ENCODE measurements around the gene TGFBR3.

TGFBR3 gene

DNA sequence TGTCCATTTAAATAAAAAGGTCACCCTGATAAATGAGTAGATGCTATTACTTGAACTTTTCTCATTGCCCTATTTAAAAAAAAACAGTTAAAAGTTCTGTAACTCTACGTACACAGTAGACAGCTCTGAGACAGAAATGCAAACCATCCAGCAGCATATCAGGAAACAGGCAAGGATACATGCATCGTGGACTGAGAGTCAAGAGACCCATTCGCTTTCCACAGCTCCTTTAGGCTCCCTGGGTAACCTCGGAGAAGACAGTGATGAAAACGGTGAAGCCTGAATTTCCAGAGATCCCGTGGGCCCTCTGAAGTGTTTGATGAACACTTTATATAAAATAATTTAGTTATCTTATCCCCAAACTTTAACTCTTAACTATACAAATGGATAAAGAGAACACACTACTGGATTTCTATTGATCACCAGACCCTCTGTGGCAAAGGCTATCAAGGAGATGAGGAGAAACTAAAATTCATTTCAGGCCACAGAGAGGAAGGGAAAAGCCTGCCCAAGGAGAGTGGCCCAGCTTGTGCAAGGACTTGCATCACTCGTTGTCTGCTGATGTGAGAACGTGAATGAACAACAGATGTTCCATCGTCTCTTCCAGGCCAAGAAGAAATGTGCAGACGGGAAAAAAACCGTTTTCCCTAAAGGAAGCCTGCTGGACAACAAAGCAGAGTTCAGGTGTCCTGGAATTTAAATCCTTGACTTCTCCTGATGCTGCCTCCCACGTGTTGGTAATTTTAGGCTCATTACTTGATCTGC is 131.0 kb downstream of the TGFBR3 start:
- DNase-seq (ENCODE audit: low read depth) = no peak

DNA sequence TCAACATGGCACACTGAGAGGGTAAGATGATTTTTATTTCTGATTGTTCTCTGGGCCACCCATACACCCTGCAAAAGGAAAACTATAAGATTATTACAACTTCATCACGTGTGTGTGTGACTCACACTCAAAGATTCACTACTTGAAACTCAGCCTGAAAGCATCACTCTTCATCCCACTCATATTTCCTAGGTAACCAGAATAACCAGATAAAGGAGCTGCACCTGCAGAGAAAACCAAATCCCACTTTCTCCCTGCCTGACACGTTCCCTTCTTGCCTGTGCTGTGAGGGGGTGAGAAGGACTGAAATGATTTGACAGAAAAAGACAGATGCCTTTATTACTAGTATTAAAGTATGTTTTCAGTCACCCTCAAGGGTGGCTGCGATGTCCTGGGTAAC is 131.6 kb downstream of the TGFBR3 start:
- DNase-seq (ENCODE audit: low read depth) = peak; percentile 27

DNA sequence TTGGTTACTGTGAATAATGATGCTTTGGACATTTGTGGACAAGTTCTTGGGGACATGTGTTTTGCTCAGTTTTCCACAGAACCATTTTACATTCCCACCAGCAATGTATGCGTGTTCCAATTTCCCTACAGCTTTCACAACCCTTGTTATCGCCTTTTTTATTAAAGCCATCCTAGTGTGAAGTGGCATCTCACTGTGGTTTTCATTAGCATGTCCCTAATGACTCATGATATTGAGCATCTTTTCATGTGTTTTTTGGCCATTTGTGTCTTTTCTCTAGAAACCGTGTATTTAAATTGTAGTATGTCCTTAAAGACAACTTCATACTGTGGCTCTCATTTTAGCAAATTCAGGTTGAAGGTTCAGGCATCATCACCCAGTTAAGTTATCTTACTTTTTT is 132.1 kb downstream of the TGFBR3 start:
- DNase-seq (ENCODE audit: low read depth) = no peak

DNA sequence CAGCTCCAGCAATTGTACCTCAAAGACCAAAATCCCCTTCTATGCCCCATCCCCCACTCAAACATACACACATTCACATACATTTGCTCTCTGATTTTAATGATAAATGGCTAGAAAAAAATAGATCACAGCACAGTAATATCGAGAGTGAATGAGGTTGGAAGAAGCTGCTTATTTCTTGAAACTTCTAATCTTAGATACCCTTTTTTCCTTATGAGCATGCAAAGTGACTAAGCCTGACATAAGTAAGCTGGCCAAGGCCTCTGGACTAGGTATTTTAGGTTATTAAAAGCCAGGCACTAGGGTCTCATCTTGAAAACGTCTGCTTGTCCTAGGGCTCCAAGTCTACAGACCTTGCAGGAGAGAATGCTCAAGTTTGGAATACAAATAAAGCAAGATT is 133.6 kb downstream of the TGFBR3 start:
- no peak for DNase-seq (ENCODE audit: low read depth)

DNA sequence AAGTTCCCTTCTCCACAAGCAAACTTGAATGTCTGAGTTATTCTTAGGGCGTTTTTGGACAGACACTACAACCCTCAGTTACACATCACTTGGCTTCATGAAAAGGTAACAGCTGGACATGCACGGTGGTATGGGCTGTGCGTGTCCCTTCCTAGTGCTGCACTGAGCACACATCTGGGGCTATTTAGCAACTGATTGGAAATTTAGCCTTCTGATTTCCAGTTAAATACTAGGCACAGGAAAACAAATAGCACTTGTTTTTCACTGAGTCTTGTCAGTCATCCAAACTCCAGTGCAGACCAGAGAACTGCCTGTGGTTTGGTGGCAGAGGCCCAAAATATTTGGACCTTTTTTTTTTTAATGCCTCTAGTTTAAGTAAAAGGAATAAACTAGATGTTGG is 134.7 kb downstream of the TGFBR3 start:
- DNase-seq (ENCODE audit: low read depth) = no peak

DNA sequence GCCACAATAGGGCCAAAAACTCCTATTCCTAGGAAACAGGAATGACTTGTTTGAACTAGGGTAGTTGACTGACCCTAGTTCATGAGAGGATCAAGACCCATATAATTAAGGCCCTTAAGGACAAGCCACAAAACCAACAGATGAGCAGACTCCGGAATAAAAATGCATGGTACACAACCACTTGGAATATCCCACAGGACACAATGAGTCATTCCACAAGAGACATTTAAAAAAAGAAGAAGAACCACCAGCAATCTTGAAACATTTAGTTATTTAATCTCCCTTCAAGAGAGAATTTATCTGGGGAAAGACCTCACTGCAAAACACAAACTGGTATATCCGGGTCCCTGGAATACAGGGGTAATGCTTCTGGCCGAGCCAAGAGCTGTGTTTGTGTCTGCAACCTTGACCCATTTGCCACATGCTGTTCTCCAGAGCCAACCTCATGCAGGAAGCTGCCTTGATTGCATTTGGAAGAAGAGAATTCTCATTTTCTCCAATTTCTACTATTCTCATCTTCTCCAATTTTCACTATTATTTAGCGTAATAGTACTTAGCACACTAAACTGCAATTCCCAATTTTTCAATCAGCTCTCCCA is 135.5 kb downstream of the TGFBR3 start:
- no peak for DNase-seq (ENCODE audit: low read depth)

DNA sequence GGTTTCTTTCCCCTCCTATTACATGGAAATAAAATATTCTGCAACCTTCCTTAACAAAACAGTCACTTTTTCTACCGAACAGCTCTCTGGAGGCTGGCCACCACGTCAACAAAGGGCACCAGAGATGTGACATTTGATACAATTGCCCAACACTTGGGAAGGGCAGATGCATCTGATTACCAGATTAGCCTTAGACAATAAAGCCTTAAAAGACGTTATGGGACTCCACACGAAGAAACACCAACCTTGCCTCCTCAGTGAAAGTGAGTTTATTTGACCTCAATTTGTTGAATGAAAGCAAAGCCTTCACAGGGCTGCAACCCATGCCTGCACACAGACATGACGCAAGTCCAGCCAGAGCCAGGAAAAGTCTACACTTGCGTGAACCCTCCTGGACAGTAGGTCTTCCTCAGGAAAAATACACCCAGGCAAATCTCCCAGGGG is 136.1 kb downstream of the TGFBR3 start:
- DNase-seq (ENCODE audit: low read depth) = no peak

DNA sequence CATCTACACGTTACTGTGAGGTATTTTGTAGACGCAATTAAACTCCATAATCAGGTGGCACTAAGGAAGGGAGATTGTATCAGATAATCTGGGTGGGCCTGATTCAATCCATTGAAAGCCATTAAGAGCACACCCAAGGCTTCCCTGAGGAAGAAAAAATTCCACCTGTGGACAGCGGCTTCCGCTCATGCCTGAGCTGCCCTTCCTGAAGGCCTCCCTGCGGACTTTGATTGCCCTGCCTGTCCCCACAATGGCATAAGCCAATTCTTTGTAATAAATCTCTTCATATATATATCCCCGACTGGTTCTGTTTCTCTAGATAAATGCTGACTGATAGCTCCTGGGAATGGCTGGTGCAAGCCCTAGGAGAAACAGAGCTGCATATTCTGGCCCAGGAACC is 138.3 kb downstream of the TGFBR3 start:
- no peak for DNase-seq (ENCODE audit: low read depth)

DNA sequence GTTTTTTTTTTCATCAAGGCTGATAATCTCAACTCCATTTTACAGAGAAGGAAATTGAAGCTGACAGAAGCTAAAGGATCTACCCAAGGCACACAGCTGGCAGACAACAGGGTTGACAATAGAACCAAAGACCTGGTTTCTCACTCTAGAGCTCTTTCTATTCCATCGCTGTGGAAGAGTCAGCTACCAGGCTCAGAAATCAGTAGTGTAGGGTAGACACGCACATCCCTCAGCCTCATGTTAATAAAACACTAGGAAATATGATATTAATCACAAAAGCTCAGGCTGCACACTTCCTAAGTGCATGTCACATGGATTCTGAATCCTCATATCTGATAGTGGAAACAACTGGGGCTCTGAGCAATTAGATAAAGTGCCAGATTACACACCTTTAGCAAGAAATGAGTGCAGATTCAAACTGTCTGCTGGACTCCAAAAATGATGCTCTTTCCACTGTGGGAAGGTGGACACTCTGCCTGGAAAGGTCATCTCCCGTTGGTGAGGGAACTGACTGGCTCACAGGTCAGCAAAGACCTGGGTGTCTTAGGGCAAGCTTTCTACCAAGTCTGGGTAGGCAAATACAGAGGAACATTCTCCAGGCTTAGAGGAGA is 139.1 kb downstream of the TGFBR3 start:
- no peak for DNase-seq (ENCODE audit: low read depth)

DNA sequence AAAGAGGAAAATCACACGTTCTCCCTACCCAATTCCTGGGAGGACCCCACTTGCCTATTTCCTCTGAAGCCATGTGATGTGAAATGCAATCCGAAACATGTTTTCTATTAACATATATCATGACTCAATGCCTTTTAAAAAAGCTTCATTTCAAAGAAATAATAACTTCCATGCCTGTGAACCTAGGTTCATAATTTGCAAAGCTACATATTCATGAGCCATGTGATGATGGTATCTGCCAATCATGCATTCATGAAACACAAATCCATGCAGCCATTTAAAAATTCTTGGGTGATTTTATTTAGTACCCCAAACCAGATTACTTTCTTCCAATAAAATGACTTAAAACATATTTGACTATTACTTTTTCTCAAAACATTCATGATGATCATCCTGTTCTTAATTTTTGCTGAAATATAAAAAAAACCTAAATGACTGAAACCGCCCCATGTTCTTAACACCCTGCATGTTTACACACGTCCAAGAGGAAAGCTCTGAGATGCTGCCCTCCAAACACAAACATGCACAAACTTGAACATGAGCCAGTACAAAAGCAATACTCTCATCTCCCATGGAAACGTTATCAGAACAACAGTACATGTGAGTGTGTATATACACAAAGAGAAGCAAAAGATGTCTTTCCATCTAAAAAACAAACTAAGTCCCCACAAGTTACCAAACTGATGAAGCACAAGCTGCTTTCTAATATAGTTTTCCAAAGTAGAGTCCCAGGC is 140.1 kb downstream of the TGFBR3 start:
- DNase-seq (ENCODE audit: low read depth) = no peak

DNA sequence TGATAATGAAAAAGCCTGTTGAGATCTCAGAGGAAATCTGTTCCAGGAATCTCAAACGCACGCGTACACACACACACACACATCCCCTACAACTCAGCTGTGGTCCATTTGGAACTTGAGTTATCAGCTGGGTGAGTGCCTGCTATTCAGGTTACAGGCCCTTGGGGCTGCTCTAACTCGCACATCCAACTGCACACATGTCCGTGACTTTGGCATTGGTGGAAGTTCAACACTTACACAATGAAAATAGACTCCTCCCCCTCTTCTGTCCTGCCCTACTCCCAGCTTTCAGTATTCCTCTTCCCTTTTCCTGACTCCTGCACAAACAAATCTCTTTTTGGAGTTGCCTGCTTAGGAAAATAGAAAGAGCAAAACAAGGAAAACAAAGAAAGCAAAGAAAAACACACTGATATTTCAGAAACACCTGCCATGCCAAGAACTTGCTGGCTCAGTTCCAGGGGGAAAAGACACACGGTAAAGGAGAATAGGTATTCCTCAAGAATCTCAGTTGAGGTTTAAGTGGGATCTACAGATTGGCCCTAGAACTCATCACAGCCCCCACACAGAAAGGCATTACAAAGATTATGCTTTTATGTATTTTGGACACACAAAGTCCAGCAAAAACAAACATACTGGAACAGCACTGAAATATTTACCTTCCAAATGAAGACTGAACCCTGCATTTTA is 140.9 kb downstream of the TGFBR3 start:
- no peak for DNase-seq (ENCODE audit: low read depth)

DNA sequence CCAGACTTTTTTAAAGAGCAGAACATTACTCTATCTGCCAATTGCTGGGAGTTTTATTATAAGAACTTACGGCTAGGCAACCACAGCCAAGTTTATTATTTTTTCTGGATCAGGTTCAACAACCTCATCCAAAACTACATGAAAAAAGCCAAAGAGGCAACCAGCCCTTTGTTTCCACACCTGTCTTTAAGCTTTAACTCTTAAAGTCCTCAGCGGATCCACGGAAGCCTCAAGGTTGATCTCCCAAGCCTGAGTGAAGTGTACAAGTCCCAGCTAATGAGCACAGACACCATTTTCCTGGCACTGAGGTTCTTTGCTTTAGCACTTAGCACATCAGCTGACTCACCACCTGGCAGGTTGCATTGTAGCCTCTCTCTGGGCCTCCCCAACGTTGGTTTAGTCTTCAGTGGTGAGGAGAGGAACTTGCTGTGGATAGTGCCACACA is 143.1 kb downstream of the TGFBR3 start:
- DNase-seq (ENCODE audit: low read depth) = no peak

DNA sequence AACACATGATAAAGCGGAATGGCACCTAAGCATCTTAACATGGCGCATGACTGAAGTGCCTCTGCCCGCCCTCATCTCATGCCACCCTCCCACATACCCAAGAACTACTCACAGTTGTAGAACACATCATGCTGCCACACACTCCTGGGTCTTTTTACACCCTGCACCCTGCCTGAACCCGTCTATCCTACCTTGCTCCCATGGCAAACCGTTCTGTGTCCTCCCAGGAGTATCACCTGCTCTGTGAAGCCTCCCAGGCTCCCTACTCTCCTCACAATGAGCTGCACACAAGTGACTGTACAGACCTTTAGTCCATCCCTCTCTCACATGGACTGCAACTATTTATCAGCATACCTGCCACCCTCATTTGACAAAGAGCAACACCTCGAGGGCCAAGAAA is 144.0 kb downstream of the TGFBR3 start:
- DNase-seq (ENCODE audit: low read depth) = no peak

DNA sequence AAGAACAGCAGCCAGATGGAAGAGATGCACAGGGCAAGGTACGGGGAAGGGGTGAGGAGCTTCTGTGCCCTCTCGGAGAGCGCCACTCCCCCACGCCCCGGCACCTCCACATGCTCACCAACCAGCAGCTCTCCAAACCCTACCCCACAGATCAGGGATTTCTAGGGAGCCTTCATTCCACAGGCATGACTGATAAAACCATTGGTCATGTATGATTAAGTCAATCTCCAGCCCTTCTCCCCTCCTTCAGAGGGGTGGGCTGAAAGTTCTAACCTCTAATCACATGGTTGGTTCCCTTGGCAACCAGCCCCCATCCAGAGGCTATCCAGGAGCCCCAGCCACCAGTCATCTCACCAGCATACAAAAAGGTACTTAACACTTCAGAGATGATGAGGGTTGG is 144.7 kb downstream of the TGFBR3 start:
- DNase-seq (ENCODE audit: low read depth) = no peak

DNA sequence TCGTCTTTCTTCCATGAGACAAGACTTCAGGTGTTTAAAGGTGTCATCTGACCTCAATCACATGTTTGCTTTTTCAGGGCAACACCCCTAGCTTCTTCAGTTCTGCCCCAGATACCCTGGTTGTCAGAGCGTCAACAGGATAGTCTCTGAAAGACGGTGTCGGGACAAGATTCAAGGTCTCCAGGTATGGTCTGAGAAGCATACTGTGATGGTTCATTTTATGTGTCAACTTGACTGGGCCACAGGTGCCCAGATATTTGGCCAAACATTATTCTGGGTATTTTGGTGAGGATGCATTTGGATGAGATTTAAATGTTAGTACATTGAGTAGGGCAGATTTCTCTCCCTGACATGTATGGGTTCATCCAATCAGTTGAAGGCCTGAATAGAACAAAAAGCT is 148.3 kb downstream of the TGFBR3 start:
- DNase-seq (ENCODE audit: low read depth) = no peak

DNA sequence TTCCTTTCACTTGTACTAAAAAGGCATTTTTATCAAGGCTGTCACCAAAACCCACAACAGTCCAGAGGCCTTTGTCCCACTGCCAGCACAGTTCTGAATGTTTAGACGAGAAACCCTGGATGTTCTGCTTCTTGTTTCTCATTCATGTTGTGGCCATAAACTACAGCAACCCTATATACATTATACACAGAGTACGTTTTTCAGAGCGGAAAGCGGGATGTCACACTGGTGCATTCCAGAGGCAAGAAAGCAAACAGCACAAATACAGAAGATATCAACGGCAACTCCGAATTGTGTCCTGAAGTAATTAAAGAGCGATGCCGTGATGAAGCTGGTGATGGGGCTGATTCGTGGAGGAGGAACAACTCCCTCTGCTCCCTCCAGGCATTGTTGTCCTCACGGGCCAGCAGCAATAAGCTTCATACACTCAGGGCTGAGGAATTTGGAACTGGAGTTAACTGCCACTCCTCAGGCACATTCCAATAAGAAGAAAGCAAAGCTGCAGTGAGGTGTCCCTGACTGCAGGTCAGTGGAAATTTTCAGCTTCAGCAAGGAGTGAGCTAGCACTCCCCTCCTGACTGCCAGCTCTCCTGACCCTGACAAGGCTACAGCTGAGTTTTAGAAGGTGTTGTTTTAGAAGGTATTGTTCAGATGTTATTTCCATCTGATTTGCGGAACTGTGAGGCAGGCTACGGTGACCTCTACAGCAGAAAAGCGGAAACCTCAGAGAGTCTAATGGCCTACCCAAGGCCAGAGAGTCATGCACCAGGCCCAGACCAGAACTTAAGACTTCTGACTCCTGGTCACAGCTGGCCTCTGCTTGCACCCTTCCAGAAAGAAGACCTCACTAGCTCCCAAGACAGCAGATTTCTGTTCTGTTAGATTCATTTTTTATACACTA is 149.0 kb downstream of the TGFBR3 start:
- no peak for DNase-seq (ENCODE audit: low read depth)

DNA sequence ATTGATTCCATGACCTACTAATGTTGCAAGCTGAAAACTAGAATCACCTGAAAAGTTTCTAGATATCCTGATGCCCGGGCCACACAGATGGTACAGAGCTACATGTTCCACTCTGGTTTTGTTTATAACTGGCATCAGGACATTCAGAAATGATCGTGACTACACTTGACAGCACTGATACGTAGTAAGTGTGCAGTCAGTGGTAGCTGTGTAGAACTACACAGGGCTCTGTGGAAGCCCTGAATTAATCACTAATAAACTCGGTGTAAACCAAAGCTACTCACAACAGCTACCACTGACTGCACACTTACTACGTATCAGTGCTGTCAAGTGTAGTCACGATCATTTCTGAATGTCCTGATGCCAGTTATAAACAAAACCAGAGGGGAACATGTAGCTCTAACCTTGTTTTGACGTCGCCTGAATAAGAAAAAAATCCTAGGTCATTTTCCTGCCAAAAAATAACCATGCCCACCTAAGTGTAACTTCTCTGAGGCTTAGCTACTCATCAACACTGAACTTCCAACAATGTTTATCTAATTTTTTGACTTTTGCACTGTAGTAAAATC is 149.7 kb downstream of the TGFBR3 start:
- DNase-seq (ENCODE audit: low read depth) = no peak

DNA sequence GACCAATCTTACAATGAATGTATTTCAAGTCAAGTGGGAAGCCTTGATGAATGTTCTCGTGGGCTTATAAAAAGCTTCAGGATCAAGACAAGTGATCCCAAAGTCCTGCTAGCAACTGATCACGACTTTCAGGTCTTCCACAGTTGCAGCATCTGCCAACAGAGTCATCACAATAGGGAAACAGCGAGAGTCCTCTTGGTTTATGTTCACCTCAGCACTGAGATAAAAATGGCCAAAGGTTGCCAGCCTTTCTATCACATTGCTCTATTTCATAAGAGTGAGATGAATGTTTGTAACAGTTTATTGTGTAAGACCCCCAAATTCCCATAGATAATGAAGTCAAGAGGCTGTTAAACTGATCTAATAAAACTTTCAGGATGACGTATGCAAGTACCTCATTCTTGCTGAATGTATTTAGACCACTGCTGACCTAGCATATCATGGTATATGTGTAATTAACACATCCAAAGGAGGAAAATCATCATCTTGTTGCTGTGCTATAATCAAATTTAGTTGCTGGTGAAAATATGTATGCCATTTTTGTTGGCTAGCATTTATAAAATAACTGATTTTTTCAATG is 150.6 kb downstream of the TGFBR3 start:
- no peak for DNase-seq (ENCODE audit: low read depth)

DNA sequence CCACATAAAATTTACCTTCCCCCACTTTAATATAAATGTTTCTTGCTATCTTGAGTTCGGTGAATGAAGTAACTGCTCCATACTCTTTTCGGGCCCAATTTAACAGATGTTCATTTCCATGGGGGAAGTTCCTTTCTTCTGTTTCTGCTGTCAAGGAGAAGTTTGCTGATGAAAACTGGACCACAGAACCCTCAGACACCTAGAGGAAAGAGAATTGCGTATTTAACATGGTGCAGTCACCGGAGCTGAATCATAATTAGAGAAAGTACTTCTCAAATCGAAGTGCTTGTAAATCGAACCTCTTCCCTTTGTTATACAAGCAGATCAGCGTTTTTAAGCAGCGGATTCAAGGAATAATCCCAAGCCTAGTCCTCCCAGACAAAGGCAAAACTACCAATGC is 151.2 kb downstream of the TGFBR3 start:
- DNase-seq (ENCODE audit: low read depth) = no peak

DNA sequence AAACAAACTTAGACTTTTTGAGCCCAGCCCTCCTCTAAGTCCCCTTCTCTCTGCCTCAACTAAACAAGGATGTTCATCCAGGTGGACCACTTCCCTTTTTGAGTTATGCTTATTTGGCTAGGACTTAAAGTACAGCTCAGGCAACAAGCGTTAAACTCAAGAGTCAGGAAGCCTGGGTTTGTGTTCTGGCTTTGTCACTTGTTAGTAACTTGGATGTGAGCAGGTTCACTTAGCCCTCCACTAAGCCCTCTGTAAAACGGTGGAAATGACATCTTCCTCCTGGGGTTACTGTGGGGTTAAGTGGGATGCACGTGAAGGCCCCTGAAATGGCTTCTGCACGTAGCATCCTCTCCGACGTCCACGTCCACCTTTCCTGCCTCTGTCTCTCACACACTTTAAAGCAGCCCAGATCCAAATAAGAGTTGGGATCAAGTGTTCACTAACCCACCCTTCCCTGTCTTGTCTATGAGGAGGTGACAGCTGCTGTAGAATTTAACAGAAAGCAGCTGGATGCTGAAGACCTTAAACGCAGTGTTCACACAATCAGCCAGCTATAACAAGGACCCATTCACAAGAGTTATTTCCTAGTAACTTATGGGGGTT is 152.7 kb downstream of the TGFBR3 start:
- no peak for DNase-seq (ENCODE audit: low read depth)

Measured in activated T-helper 9 cell treated with anti-CD3 and anti-CD28 coated beads, Interleukin-2, amount 50 U/mL, for 16 hours (primary cell).